Limb (tissue), 2 donors: ENCODE data around the gene DIABLO.
"Not testable (repeated sequence)": the region's sequence is repeated elsewhere in the genome, so short reads cannot be mapped to it uniquely, and the experiment has no call there.

Experiments used
- DNase-seq, 2 donors: peaks; one replicate each; pipeline ENCODE4 v3.0.0-alpha.2; 2016; ENCODE audit errors: extremely low spot score in 2 of 2

The DIABLO gene

GRCh38 chr12:122225683-122226365, at the start of gene DIABLO:
Gene DIABLO, minus strand, starts transcription at chr12:122226052. Its CDS starts 38 bp downstream, at chr12:122226014.
- DNase-seq, result peak; percentile 100

GRCh38 chr12:122275459-122275858, 49.6 kb upstream of the DIABLO start:
- DNase-seq, result no peak

DNA sequence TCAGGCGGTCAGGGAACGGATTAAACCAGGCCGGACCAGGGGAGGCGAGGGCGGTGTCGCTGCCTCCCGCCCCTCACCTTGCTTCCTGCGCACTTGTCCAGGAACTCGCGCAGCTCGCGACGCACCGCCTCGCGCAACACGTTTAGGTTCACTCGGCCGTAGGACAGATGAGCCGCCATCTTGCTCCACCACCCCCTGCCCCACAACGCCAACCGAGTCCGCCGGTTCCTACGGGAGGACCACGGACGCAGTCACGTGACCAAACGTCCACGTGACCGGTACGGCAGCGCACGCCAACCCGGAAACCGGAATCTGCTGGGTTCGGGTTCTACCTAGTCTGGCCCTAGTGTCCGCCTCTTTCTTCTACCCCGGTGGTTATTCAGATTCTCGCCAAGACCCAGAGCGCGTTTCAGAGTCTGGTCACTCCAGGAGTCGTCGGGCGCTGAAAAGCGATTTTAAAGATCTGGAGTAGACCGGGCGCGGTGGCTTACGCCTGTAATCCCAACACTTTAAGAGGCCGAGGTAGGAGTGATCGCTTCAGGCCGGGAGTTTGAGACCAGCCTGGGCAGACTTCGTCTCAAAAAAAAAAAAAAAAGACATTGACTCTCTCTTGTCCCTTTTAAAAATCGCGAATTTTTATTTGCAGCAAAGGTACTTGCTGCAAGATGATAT, 40.5 kb upstream of the DIABLO start, which contains the start of gene VPS33A:
TSS of gene VPS33A (minus strand) at position 265 of the 672 bp plus-strand sequence. CDS start at position 179, 86 bp downstream.
- peak; percentile 95 to 98 for DNase-seq

DNA sequence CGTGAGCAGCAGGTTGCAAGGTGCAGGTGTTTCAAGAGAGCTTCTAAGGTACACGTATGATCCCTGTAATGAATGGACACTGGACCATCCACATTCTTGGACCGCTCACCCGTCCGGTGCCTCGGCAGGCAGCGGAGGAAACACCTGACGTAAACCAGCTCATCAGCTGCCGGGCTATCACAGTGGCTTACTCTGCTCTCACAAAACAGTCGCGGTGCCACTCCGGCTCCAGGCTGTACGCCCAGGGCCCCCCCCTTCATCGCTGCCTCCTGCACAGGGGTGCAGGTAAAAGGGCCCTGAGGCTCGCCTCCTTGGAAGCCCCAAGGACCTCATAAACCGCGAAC, 40.0 kb upstream of the DIABLO start:
- no peak for DNase-seq

DNA sequence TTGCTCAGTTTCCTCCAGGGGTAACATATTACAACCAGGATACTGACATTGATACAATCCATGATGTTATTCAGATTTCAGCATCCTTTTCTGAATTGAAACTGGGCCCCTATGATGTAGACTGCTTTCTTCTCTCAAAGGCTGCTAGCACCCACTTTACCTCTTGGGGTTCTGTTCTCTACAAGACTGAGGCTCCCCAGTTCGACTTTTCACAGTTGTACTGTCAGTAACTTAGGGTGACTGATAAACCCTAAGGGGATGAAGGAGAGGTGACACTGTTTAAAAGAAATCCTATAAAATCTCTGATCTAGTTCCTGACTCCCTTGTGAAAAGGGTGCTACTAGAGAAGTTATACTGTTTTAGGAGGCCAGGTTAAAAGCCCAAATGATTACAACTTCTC, 39.6 kb upstream of the DIABLO start:
- no peak for DNase-seq

GRCh38 chr12:122260735-122261134, 34.9 kb upstream of the DIABLO start:
- DNase-seq, result not testable (repeated sequence)

DNA sequence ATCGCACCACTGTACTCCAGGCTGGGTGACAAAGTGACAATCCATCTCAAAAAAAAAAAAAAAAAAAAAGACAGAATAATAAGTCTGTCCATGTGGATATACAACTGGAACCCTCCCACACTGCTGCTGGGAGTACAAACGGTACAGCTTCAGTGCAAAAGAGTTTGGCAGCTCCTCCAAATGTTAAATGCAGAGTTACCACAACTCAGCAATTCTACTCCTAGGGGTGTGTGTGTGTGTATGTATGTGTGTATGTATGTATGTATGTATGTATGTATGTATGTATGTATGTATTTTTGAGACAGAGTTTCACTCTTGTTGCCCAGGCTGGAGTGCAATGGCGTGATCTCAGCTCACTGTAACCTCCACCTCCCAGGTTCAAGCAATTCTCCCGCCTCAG, 33.1 kb upstream of the DIABLO start:
- not testable (repeated sequence) for DNase-seq

GRCh38 chr12:122258462-122258861, 32.6 kb upstream of the DIABLO start:
- DNase-seq, result not testable (repeated sequence)

GRCh38 chr12:122250536-122250935, 24.7 kb upstream of the DIABLO start:
- DNase-seq, result no peak

DNA sequence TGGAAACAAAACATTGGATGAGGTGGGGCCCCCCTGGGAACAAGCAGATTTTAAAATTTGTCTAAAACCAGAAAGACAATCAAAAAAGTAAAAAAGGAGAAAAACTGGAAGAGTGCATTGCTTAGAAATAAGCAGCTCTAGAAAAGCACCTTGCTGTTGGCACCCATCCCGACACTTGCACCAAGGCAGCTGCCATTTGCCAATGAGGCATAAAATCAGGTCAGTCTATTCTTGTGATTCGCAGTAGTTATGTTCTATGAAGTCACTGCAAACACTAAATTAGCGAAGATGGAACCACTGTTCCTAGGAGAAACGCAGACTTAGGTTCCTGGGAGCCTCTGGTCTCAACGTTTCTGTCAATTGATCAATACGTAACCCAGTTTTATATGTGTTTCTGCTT, 24.2 kb upstream of the DIABLO start:
- DNase-seq, result no peak

DNA sequence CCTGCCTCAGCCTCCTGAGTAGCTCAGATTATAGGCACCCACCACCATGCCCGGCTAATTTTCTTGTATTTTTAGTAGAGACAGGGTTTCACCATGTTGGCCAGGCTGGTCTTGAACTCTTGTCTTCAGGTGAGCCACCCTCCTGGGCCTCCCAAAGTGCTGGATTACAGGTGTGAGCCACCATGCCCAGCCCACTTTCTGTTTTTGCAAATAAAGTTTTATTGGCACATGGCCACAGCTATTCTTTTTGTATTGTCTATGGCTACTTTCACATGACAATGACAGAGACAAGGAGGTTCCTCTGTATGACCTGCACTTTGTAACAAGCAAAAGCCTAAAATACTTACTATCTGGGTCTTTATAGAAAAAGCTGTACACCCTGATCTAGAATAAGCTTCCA, 19.7 kb upstream of the DIABLO start:
- DNase-seq, result no peak

GRCh38 chr12:122244565-122245371, 18.9 kb upstream of the DIABLO start:
- no peak for DNase-seq

- no peak for DNase-seq
Measured at GRCh38 chr12:122243965-122244364, 18.1 kb upstream of the DIABLO start.

DNA sequence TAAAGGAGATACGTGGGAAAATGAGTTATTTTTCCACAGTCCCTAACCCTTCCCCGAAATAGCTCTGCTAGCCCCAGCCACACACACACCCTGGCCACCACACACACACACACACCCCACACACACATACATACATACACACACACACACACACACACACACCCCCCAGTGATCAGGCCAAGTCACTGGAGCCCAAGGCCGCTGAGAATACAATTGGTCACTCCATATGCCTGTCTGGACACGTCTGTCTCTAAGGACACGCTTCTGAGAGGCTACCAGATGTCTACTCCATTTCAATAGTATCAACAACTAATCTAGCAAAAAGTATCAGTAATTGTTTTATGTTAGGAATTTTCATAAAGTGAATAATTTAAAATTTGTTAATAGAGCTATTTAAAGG, 13.0 kb upstream of the DIABLO start:
- no peak for DNase-seq

- DNase-seq, result no peak
Measured at GRCh38 chr12:122235741-122236140, 9.9 kb upstream of the DIABLO start.

GRCh38 chr12:122232691-122233090, 6.8 kb upstream of the DIABLO start:
- no peak for DNase-seq

DNA sequence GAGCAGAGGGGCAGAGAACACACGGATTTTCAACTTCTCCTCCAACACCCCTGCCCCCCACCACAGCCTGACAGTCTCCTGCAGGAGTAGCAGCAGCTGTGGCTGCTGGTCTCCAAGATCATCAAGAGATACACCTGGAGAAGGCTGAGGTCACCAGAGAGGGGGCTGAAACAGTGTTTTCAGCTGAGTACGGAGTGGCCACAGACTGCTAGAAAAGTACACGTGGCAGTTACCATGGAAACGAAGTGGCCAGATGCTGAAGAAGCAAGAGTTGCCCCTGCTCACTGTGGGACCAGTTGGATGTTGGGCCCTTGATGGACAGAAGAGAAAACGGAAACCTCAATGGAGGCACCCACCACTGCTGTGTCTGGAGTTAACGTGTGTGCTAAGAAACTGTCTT, 4.9 kb upstream of the DIABLO start:
- no peak for DNase-seq

DNA sequence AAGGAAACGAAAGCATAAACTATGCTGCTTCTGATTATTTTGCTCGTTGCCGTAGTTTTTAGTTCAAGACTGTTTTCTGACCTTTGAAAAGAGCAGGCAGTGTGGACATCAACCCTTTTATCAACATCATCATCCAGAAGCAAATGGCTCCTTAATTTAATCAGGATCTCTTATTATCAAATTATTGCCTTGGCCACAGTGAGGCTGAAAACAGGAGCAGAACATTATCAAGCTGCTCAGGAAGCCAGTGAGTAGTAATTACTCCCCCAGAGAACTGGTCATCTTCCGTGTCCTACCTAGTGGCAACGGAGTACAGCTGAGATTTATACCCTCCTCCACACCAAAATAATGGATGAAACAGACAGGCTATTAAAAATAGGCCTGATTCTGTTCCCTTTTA, 2.2 kb upstream of the DIABLO start:
- DNase-seq, result no peak

DNA sequence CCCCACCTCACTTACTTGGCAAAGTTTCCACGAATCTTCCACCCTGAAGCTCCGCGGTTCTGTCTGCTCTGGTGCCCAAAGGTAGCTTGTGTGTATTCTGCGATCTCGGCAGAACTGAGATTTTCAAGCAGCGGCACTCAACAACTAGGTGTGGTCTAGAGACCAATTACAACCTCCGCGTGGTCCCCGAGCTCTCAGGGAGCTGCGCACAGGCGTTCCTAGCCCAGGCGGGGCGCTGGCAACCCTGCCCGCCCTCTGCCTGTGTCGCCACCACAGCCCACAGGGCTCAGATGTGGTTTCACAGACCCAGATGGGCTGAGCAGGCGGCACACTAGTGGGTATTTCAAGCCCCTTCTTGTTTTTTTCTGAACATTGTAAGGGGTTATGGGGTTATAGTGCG, 1.5 kb upstream of the DIABLO start:
- DNase-seq, result no peak

DNA sequence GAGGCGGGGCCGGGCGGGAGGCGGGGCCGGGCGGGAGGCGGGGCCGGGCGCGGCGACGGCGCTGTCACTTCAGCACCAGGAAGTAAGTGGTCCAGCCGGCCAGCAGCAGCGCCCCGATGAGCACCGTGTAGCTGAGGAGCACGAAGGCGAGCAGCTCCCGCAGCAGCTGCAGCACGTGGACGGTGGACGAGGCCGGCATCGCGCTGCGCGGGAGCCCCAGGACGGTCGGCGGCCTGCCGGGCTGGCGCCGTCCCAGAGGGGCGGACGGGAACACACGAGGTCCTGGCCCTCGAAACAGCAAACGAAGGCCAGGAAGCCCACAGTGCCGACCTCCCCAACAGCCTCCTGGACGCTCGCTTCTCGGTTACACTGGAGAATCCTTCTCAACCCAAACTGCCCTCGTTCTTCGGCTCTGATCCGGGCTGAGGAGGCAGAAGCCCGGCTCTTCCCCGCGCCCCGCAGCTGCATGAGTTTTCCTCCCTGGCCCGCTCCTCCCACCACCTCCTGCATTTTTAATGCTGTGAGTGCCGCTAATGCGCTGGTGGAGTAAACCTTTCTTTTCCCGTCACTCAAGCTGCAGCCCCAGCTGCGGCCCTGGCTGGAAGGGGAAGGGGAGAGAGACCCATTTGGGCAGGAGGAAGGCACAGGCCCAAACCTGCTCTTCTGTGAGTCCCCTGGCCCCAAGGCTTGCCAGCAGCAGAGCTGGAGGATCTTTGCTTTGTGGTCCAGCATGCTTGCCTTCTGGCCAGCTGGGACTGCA, 694 bp upstream of the DIABLO start:
- DNase-seq, result peak in 1 of 2 donors; percentile 50

- DNase-seq, result no peak
Measured at GRCh38 chr12:122216445-122216844, 9.4 kb downstream of the DIABLO start.

DNA sequence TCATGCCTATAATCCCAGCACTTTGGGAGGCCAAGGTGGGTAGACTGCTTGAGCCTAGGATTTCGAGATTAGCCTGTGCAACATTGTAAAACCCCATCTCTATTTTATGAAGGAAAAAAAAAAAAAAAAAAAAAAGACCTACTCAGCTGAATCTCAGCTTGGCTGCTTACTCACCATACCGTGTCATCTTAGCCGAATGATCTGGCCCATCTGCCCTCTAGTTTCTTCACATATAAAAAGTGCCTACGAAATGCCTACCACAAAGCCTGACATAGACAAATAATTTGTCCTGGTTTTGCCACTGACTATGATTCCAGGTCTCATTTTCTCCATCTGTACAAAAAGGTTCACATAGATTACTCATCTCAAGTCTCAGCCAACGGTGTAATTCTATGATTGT, 10.1 kb downstream of the DIABLO start:
- no peak for DNase-seq
